Measurements from ENCODE around the gene BCHE. TPM values are rescaled to one million over a fixed set of nuclear protein-coding genes. Genes with fewer than 3 reads are reported as not detected.

The BCHE gene
- total RNA-seq, 1 donor from 2014 or later, result 6.8 TPM

DNA sequence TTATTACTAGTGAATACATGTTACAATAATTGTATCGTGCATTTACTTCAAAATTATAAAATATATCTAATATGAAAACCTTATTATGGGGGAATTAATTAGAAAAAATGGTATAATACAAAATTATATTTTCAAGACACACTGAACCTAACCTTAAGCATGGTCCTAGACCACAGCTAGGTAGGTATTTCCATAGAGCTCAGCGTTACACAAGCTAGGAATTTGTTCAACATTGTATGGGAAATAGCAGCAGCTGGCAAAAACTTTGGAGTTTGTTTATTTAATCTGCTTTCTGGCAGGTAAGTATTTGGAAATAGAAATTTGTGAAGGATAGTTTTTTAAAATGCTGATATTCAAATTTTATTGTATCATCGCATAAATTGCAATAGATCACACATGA is 52.9 kb downstream of the BCHE start:
- intact Hi-C loops (cut with DNase I), result no loop called here
- H3K9me3 ChIP-seq, result no peaks in the 10 kb centered on the region
- no peak overlapping the region for H3K4me3 ChIP-seq
- no peaks in the 10 kb centered on the region for H3K27me3 ChIP-seq
- no peak for ATAC-seq
- no peak overlapping the region for H3K27ac ChIP-seq
- no peaks in the 10 kb centered on the region for H3K36me3 ChIP-seq
- TF ChIP-seq, protein P1, sequence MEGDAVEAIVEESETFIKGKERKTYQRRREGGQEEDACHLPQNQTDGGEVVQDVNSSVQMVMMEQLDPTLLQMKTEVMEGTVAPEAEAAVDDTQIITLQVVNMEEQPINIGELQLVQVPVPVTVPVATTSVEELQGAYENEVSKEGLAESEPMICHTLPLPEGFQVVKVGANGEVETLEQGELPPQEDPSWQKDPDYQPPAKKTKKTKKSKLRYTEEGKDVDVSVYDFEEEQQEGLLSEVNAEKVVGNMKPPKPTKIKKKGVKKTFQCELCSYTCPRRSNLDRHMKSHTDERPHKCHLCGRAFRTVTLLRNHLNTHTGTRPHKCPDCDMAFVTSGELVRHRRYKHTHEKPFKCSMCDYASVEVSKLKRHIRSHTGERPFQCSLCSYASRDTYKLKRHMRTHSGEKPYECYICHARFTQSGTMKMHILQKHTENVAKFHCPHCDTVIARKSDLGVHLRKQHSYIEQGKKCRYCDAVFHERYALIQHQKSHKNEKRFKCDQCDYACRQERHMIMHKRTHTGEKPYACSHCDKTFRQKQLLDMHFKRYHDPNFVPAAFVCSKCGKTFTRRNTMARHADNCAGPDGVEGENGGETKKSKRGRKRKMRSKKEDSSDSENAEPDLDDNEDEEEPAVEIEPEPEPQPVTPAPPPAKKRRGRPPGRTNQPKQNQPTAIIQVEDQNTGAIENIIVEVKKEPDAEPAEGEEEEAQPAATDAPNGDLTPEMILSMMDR (IDR thresholded peaks at IDR 0.05), result no peak
- no peak for DNase-seq
- no peaks in the 10 kb centered on the region for H3K4me1 ChIP-seq

DNA sequence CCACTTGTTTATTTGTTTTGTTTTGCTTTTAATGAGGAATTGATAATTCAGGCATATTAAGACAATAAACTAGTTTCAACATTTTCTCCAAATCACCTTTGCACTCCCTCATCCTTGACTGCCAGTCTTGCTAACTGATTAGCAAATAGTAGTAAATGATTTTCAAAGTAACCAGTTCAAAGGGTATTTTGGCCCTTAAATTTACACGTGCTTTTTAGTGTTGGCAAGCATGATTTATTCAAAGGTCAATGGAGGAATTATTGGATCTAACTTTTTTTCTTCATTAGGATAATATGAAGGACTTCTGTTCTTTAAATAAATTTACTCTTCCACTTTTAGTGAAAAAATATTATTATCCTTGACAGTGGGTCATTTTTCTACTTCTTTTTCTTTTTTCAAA is 53.8 kb downstream of the BCHE start:
- DNase-seq (no peak), ATAC-seq (no peak)
- no peaks in the 10 kb centered on the region for H3K9me3 ChIP-seq
- no peaks in the 10 kb centered on the region for H3K27me3 ChIP-seq
- no peak overlapping the region for H3K4me3 ChIP-seq
- TF ChIP-seq, protein P1 (IDR thresholded peaks at IDR 0.05), result no peak
- H3K4me1 ChIP-seq, result no peaks in the 10 kb centered on the region
- H3K27ac ChIP-seq, result no peak overlapping the region
- H3K36me3 ChIP-seq, result no peaks in the 10 kb centered on the region
- intact Hi-C loops (cut with DNase I), result no loop called here

DNA sequence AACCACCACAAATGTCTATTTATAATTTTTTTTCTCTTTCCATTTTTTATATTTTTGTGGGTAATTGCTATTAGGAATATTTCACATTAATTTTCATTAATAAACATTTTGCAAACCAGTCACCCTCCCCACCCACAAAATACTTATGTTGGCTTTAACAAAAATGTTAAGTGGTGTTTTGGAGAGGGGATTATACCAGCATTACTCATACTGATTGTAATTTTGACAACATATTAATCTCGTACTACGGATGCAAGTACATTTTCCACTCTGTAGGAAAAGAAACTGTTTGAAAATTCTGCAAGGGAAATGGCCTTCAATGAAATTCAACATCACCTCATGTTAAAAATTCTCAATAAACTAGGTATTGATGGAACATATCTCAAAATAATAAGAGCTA is 58.3 kb downstream of the BCHE start:
- Histone ChIP-seq H3K27me3 (no peaks in the 10 kb centered on the region), H3K27ac (no peak overlapping the region), H3K36me3 (no peaks in the 10 kb centered on the region), H3K4me3 (no peak overlapping the region), H3K9me3 (no peaks in the 10 kb centered on the region), H3K4me1 (no peaks in the 10 kb centered on the region)
- TF ChIP-seq, protein P1 (IDR thresholded peaks at IDR 0.05), result no peak
- no peak for DNase-seq
- intact Hi-C loops (cut with DNase I), result no loop called here
- ATAC-seq, result no peak

DNA sequence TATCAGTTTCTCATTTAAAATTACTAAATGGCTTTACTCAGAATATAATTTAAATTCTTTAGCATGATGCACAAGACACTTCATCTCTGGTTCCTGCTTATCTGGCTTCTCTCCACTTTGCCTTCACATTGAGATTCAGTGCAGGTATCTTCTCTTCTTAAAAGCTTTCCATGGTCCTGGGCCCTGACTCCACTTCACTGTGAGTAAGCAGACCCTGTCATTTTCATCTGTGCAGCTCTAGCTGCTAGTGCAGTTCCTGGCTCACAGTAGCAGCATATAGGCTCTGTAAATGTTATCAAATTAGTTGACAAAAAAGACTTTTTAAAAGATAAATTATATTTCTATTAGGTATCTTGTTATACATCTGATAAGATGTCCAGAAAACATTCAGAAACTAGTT is 58.8 kb downstream of the BCHE start:
- no peak for DNase-seq
- H3K27ac ChIP-seq, result no peak overlapping the region
- no peaks in the 10 kb centered on the region for H3K4me1 ChIP-seq
- H3K9me3 ChIP-seq, result no peaks in the 10 kb centered on the region
- no peaks in the 10 kb centered on the region for H3K36me3 ChIP-seq
- TF ChIP-seq, protein P1 (IDR thresholded peaks at IDR 0.05), result no peak
- no peak for ATAC-seq
- no peak overlapping the region for H3K4me3 ChIP-seq
- intact Hi-C loops (cut with DNase I), result no loop called here
- H3K27me3 ChIP-seq, result no peaks in the 10 kb centered on the region

DNA sequence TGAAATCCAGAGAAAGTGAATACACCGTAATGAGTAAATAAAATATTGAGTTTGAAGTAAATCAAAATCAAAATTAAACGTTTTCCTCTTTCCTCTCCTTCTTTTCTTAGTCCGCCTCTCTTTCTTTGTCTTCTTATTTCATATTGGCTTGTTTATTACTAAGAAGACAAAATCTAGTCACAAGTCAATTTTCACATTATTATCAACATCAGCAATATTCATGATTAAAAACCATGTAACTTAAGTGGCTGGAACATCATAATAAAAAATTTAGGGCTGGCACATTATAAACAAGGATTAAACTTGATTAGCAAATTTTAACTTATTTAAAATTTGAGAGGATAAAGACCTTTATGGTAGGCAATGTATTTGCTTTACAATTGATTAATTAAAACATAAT is 61.4 kb downstream of the BCHE start:
- DNase-seq, result no peak
- intact Hi-C loops (cut with DNase I), result no loop called here
- no peaks in the 10 kb centered on the region for H3K9me3 ChIP-seq
- H3K27ac ChIP-seq, result no peak overlapping the region
- no peak overlapping the region for H3K4me3 ChIP-seq
- TF ChIP-seq, protein P1 (IDR thresholded peaks at IDR 0.05), result no peak
- ATAC-seq, result no peak
- no peaks in the 10 kb centered on the region for H3K36me3 ChIP-seq
- no peaks in the 10 kb centered on the region for H3K27me3 ChIP-seq
- no peaks in the 10 kb centered on the region for H3K4me1 ChIP-seq

DNA sequence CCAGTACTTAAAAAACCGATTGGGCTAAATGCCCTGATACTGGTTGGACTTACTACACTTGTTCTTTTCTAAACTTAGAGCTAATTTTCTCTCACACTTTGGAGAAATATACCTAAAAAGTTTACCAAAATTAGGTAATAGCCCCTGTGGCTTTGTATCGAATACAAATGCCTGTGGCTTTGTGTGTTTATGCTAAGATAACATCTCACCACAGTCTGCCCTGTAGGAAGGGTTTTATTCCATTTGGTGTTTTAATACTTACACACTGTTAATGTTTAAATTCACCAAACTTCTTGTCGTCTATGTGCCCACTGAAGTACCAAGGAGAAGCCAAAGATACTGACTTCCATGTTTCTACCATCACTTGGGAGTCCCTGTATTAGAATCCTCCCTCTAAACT is 66.4 kb downstream of the BCHE start:
- DNase-seq (no peak), ATAC-seq (no peak)
- H3K36me3 ChIP-seq, result no peaks in the 10 kb centered on the region
- H3K9me3 ChIP-seq, result no peaks in the 10 kb centered on the region
- no peaks in the 10 kb centered on the region for H3K4me1 ChIP-seq
- H3K27ac ChIP-seq, result no peak overlapping the region
- intact Hi-C loops (cut with DNase I), result no loop called here
- H3K27me3 ChIP-seq, result no peaks in the 10 kb centered on the region
- TF ChIP-seq, protein P1 (IDR thresholded peaks at IDR 0.05), result no peak
- H3K4me3 ChIP-seq, result no peak overlapping the region
